NCI-H128 (cell line): ENCODE results near the gene SEPTIN5.
"Not testable (repeated sequence)": the region's sequence is repeated elsewhere in the genome, so short reads cannot be mapped to it uniquely, and the experiment has no call there.

Experiments
- DNase-seq: peaks from one replicate; lab custom pipeline; 2025; ENCODE audit not compliant: unreplicated experiment; lab: John Stamatoyannopoulos, UW

Gene SEPTIN5

GRCh38 chr22:19714312-19715187 lies at the start of gene SEPTIN5:
SEPTIN5 (plus strand) TSS chr22:19714503; CDS start chr22:19714589, 86 bp downstream.
- DNase-seq, result no peak

GRCh38 chr22:19664951-19665783 lies 49.1 kb upstream of the SEPTIN5 start:
- DNase-seq, result no peak

GRCh38 chr22:19665784-19666672 lies 48.3 kb upstream of the SEPTIN5 start:
- no peak for DNase-seq

- no peak for DNase-seq
Observed at GRCh38 chr22:19666673-19667593, 47.4 kb upstream of the SEPTIN5 start.

GRCh38 chr22:19667872-19668740 lies 46.2 kb upstream of the SEPTIN5 start:
- DNase-seq, result no peak

- DNase-seq, result no peak
Observed at GRCh38 chr22:19668748-19669147, 45.6 kb upstream of the SEPTIN5 start.

- no peak for DNase-seq
Observed at GRCh38 chr22:19669570-19669969, 44.7 kb upstream of the SEPTIN5 start.

GRCh38 chr22:19671316-19671715 lies 43.0 kb upstream of the SEPTIN5 start:
- no peak for DNase-seq

GRCh38 chr22:19672054-19672776 lies 42.1 kb upstream of the SEPTIN5 start:
- no peak for DNase-seq

GRCh38 chr22:19673660-19674059 lies 40.6 kb upstream of the SEPTIN5 start:
- no peak for DNase-seq

GRCh38 chr22:19674129-19674928 lies 40.0 kb upstream of the SEPTIN5 start:
- no peak for DNase-seq

GRCh38 chr22:19674929-19675253 lies 39.4 kb upstream of the SEPTIN5 start:
- DNase-seq, result no peak

GRCh38 chr22:19675428-19675827 lies 38.9 kb upstream of the SEPTIN5 start:
- no peak for DNase-seq

GRCh38 chr22:19676437-19676836 lies 37.9 kb upstream of the SEPTIN5 start:
- DNase-seq, result not testable (repeated sequence)

GRCh38 chr22:19678949-19679521 lies 35.3 kb upstream of the SEPTIN5 start:
- DNase-seq, result no peak

GRCh38 chr22:19679522-19680101 lies 34.7 kb upstream of the SEPTIN5 start:
- no peak for DNase-seq
